ENCODE data around the gene ZNF892. TPM values are rescaled to one million over a fixed set of nuclear protein-coding genes. Genes with fewer than 3 reads are reported as not detected.
"Not testable (repeated sequence)": the region's sequence is repeated elsewhere in the genome, so short reads cannot be mapped to it uniquely, and the experiment has no call there.

Gene ZNF892
- total RNA-seq (2014; rRNA removed; shearing (Covaris generic); ENCODE audit: low replicate concordance): 1.4 and 3.2 TPM in 2 replicates

DNA sequence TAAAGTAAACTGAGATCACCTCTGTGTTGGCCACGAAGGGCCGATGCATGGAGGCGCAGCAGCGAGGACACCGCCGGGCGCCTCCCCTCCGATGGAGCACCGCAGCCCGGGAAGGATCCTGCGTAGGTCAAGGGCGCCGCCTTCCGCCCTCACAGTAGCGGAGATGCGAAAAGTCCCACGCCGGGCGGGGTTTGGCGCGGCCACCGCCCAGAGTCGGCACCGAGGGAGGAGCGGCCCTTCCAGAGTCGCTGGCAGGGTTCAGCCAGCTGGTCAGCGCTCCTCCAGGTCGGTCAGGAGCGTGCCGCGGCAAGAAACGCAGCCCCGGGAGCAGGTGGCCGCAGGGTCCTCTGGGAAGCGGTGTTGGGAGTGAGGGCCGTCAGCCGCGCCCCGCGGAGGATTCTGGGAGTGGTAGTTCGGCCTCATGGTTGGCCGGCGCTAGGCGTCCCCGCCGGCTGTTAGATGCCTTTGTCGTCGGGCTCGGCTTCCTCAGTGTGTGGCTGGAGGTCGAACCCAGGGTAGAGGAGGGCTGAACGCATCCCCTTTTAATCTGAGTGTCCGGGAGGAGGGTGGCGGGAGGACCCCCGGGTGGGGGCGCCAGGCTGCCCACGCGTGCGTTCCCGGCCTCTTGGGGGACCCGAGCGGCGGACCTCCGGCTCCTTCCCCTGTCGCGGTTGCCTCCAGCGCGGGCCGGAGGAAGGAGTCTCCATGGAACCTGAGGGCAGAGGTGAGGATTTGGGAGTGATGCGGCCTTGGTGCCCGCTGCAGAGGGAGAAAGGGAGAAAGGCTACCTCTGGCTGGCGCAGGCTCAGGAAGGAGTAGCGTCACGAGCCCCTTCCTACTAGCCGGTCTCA is at the start of gene ZNF892:
TSS of gene ZNF892 (plus strand) at position 411 of the 851 bp plus-strand sequence. CDS start at position 706, 295 bp downstream.
- in situ Hi-C loops (cut with HindIII; ENCODE audit: low pct_unique_long_range_greater_than_20kb, low sequenced_read_pairs): no loop called here
- peak; percentile 97 for DNase-seq (ENCODE audit: low read depth)

DNA sequence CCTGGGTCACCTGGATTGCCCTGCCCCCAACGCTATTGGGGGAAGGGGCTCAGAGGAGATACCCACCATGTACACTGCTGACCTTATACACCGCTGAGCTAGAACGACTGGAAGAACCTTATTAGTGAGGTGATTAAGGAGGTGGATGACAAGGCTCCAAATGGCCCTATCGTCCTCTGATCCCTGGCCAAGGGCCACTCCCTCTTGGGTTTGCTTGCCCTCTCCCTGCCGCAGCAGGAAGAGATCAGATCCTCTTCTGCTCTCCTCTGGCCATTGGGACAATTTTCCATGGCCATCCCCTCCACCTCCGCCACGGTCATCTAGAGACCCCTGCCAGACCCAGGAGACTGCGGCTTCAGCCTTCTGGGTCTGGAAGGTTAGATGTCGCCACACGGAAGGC is 48.9 kb upstream of the ZNF892 start:
- no peak for DNase-seq (ENCODE audit: low read depth)
- in situ Hi-C loops (cut with HindIII; ENCODE audit: low pct_unique_long_range_greater_than_20kb, low sequenced_read_pairs): no loop called here

DNA sequence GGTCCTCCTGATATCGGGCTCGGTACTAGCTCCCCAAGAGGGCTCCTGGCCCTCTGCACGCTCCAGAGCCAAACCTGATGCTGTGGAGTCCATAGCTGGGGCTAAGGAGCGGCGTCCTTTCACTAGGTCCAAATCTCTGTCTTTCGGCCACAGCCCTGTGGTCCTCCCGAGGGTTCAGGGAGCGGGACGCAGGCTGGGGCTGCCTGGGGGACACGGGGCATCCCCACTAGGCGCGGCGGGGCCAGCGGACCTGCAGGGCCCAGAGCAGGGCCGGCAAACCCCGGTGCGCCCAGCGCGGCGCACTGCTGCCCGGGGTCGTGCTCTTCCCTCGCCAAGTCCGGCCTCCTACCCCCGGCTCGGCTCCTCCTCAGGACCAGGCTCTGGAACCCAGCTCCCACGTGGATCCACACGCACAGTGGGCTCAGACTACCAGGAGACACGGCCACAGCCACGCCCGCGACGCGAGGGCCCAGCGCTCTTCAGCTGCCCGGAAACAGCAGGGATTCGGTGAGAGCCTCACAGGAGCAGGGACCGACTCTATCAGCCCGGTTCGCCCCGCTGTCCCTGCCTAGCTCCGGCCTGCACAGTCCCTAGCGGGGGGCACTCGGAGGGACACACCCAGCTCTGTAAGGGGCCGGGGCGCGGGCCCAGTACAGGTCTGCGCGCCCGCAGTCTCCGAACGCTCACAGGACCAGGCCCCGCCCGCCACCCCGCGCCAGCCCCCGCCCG is 48.3 kb upstream of the ZNF892 start:
- in situ Hi-C loops (cut with HindIII; ENCODE audit: low pct_unique_long_range_greater_than_20kb, low sequenced_read_pairs): no loop called here
- peak; percentile 57 for DNase-seq (ENCODE audit: low read depth)

DNA sequence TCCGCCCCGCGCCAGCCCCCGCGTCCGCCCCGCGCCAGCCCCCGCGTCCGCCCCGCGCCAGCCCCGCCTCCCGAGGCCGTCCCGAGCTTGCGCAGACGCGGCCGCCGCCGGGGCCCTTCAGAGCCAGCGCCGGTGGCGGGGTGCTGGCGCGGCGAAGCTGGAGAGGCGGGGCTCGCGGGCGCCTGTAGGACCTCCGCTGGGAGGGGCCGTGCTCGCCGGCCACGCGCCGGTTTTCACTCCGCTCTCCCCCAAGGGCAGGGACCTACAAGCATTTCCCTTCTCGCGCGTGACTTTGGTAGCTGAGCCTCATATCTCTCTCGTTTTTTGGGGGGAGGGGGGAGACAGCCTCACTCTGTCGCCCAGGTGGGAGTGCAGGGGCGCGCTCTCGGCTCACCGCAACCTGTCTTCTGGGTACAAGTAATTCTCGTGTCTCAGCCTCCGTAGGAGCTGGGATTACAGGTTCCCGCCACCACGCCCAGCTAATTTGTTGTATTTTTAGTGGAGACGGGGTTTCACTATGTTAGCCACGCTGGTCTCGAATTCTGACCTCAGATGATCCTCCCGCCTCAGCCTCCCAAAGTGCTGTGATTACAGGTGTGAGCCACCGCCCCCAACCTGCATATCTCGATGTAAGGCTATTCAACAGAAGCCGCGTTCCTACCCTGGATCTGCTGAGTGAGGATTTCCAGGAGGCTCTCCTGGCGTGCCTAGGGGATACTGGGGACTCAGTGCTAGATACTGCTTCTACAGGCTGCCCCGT is 47.5 kb upstream of the ZNF892 start, which contains the start of gene ZNF514:
TSS of gene ZNF514 (minus strand) at position 159 of the 760 bp plus-strand sequence. CDS start 6,595 bp downstream, outside the sequence.
- in situ Hi-C loops (cut with HindIII; ENCODE audit: low pct_unique_long_range_greater_than_20kb, low sequenced_read_pairs): no loop called here
- DNase-seq (ENCODE audit: low read depth): peak; percentile 65

DNA sequence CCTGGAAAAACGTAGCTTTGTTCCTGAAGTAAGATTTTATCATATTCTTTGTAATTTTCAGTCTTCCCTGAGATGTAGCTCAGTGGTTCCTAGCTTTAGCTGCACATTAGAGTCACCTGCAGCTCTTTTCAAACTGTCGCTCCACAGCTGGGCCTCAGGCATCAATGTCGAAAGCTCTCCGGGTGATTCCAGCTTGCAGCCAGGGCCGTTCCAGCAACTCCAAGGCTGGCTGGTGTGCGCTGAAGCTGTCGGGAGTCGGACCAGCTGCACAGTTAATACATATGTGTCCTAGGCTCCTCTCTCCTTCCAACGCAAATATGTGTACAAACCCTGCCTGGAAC is 42.3 kb upstream of the ZNF892 start:
- in situ Hi-C loops (cut with HindIII; ENCODE audit: low pct_unique_long_range_greater_than_20kb, low sequenced_read_pairs): no loop called here

DNA sequence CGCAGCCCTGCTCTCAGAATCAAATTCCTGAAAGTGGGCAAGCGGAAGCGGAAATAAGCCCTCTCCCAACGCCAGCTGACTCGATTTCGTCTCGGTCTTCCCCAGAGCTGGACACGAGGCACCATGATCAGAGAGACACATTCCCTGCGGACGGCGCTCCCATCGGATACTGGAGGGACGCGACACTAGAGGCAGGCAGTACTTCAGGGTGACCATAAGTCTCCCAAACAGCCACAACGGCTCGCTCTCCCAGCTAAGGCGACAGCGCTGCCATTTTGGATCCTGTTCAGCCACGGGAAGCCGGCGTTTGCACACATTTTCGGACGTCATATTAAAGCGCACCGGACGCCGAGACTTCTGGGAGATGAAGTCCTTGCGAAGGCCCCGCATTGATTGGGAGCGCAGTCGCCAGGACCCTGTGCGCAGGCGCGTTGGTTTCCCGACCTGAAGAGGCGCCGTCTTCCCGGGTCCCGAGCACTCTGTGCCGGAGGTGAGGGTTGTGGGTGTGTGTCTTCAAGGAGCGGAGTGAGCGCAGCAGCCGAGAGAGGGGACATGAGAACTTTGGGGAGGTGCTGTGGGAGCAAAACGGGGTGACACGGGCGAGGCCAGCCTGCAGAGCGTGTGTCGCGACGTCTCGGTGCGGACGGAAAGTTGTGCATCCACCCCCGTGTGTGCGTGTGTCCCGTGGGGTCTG is 41.8 kb upstream of the ZNF892 start, which contains the start of gene ZNF2:
TSS of gene ZNF2 (plus strand) at position 439 of the 694 bp plus-strand sequence. CDS start 10,418 bp downstream, outside the sequence.
- in situ Hi-C loops (cut with HindIII; ENCODE audit: low pct_unique_long_range_greater_than_20kb, low sequenced_read_pairs): no loop called here
- peak; percentile 95 for DNase-seq (ENCODE audit: low read depth)

More for the DNA sequence above, 42.3 kb upstream of the ZNF892 start:
- no peak for DNase-seq (ENCODE audit: low read depth)

DNA sequence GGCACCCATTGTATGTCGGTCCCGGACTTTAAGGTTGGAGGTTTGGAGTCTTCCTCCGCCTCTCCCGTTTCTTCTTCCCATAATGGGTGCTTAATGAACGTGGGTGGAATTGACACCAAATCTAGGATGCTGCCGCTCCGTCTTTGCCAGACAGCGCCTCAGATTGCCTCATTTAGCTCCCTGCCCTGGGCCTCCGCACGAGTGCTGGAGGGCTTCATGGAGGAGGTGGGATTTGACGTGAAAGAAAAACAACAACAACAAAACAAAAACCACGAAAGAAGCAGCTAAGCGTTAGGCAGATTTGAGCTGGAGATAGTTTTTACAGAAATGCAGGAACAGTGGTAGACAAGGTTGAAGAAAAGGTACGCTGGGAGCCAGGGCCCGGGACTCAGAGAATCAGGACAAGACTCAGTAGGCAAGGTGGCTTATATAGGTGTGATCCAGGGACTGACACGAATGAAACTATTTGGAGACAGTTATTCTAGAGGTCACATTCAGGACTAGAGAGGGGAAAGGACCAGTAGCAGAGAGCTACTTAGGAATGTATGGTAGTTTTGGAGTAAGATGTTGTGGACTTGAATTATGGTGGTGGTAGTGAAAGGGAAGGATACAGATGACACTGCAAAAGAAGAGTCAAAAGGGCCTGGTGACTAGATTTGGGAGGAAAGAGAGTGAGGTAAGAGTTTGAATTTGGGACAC is 41.1 kb upstream of the ZNF892 start:
- in situ Hi-C loops (cut with HindIII; ENCODE audit: low pct_unique_long_range_greater_than_20kb, low sequenced_read_pairs): no loop called here
- no peak for DNase-seq (ENCODE audit: low read depth)

DNA sequence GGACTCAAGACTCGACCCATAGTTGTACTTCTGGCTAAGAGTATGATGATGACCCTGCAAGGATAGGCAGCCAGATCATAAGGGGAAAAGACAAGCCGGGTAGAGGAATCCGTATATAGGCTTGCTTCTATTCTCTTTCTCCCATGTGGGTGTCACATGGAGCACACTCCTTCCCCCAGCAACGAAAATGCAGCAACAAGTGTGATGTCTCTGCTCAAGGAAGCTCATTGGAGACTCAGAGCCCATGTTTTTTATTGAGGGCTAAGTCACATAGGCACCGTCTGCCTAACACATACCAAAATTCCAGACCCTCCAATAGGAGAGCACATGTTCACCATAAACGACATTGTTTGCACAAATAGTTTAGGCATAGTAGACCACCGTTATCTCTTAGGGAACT is 35.4 kb upstream of the ZNF892 start:
- in situ Hi-C loops (cut with HindIII; ENCODE audit: low pct_unique_long_range_greater_than_20kb, low sequenced_read_pairs): no loop called here
- DNase-seq (ENCODE audit: low read depth): no peak

DNA sequence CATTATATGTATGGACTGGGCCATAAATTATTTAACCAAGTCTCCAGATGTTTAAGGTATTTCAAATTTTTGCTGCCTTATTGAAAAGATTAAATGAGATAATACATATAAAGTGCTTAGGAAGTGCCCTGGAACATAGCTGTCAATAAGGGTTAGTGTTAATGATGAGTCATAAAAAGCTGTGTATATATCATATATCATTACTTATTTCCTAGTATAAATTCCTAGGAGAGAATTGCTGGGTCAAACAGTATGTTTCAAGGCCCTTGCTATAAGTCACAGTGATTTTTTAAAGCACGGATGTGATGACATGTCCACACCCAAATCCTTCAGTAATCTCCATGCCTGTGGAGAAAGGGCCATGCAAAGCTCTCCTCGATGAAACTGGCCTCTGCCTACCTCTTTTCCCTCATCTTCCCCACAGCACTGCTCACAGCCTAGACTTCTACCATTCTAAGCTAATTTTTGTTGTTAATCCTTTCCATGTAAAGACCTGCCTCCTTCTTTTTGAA is 33.2 kb upstream of the ZNF892 start:
- in situ Hi-C loops (cut with HindIII; ENCODE audit: low pct_unique_long_range_greater_than_20kb, low sequenced_read_pairs): no loop called here
- no peak for DNase-seq (ENCODE audit: low read depth)

DNA sequence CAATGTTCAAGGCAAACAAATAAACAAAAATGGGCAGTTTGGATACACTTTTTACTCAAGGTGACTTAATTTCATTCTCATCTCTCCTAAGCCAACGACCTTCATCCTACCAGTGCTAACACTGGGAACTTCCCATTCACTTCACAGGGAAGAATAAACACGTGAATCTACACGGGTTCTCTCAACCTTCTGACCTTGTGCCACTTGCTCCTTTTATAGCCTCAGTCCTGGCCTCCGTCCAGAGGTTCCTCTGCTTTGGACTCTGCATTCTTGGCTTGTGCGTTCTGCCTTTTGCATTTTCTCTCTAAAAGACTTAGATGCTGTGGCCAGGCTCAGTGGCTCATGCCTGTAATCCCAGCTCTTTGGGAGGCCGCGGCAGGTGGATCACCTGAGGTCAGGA is 27.9 kb upstream of the ZNF892 start:
- in situ Hi-C loops (cut with HindIII; ENCODE audit: low pct_unique_long_range_greater_than_20kb, low sequenced_read_pairs): no loop called here
- DNase-seq (ENCODE audit: low read depth): no peak

DNA sequence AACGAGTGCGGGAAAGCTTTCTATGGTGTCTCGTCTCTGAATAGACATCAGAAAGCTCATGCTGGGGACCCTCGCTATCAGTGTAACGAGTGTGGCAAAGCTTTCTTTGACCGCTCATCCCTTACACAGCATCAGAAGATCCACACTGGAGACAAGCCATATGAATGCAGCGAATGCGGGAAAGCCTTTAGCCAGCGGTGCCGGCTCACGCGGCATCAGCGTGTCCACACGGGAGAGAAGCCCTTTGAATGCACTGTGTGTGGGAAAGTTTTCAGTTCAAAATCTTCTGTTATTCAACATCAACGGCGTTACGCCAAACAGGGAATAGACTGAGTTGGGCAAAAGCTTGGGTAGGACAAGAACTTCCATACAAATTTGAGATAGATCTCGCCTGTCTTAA is 25.5 kb upstream of the ZNF892 start:
- in situ Hi-C loops (cut with HindIII; ENCODE audit: low pct_unique_long_range_greater_than_20kb, low sequenced_read_pairs): no loop called here
- DNase-seq (ENCODE audit: low read depth): no peak

DNA sequence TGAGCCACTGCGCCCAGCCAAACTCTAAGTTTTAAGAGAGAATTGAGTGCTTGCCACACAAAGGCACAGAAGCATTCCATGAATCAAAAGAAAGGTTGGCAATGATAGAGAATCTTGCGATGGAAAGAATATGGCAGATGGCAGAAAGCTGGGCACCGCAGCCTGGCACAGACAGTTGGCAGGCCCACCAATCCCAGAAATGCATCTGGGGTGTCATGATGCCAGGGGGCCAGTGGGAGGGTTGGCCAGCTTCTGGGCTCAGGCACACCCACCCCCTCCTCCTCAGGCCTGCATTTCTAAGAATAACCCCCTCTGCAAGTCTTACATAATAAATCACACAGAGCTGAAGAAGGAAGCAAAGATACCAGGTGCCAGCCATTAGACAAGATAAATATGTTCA is 22.1 kb upstream of the ZNF892 start:
- no peak for DNase-seq (ENCODE audit: low read depth)
- in situ Hi-C loops (cut with HindIII; ENCODE audit: low pct_unique_long_range_greater_than_20kb, low sequenced_read_pairs): no loop called here

DNA sequence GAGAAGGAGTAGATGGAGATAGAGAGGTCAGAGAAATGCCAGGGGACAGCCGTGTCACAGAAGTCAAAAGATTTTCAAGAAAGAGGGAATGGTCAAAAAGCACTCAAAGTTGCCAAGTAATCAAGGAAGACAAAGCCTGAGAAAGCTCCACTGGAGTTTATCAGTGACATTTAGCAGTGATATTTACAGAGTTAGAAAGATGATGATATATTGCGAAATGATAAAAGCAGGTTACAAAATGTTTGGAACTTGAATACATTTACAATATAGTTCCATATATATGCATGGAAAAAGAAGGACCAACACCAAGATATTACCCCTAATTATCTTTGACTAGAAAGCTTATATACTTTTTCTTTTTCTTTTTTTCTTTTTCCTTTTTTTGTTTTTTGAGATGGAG is 21.3 kb upstream of the ZNF892 start:
- no peak for DNase-seq (ENCODE audit: low read depth)
- in situ Hi-C loops (cut with HindIII; ENCODE audit: low pct_unique_long_range_greater_than_20kb, low sequenced_read_pairs): no loop called here

DNA sequence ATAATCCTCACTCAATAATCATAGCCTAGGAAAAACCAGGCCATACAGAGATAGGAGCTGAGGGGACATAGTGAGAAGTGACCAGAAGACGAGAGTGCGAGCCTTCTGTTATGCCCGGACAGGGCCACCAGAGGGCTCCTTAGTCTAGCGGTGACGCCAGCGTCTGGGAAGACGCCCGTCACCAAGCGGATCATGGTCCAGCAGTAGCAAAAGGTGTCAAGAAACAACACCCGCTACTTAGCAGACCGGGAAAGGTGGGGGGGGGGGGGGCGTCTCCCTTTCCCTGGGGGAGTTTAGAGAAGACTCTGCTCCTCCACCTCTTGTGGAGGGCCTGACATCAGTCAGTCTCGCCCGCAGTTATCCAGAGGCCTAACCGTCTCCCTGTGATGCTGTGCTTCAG is 14.4 kb upstream of the ZNF892 start:
- in situ Hi-C loops (cut with HindIII; ENCODE audit: low pct_unique_long_range_greater_than_20kb, low sequenced_read_pairs): not testable (repeated sequence)
- DNase-seq (ENCODE audit: low read depth): peak; percentile 18

DNA sequence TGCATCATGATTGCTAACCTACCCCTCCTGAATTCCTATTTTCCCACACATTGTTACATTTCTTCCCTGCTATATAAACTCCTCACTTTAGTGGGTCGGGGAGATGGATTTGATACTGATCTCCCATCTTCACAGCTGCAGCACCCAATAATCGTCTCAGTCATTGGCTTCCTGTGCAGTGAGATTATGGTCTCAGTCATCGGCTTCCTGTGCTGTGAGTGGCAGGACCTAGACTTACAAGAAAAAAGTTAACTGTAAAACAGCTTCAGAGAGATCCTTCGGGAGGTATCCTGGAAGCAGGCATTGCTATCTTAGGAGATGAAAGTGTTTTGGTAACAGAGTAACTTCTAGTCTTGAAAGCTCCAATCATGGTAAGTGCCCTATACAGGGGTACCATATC is 3.4 kb upstream of the ZNF892 start:
- in situ Hi-C loops (cut with HindIII; ENCODE audit: low pct_unique_long_range_greater_than_20kb, low sequenced_read_pairs): no loop called here
- DNase-seq (ENCODE audit: low read depth): no peak

DNA sequence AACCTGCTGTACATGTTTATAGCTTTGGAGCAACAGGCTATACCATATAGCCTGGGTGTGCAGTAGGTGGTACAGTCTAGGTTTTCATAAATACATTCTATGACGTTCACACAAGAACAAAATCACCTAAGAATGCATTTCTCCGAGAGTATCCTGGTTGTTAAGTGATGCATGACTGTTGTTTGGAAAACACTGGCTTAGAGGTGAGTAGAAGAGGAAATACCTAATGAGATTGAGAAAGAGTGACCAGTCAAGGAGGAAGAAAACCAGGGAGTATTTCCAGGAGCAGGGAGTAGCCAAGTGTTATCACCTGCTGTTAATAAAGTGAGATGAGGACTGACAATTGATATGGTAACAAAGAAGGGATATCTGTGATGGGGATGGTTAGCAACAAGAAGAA is 2.9 kb upstream of the ZNF892 start:
- DNase-seq (ENCODE audit: low read depth): no peak
- in situ Hi-C loops (cut with HindIII; ENCODE audit: low pct_unique_long_range_greater_than_20kb, low sequenced_read_pairs): no loop called here

DNA sequence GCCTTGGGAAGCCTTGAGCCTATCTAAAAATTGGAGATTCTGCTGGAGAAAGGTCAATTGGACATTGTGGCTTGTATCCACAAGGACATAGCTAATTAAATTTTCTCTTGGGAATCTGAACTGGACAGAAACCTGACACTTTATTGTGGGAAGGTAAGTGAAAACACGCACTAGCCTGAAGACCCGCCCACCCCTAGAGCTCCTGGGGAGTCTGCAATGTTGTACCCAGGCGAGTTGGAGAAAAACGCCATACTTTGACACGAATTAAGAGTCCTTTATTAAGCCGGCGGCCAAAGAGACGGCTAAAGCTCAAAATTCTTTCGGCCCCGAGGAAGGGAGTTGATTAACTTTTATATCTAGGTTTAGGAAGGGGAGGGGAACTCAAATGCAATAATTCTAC is 1.2 kb upstream of the ZNF892 start:
- in situ Hi-C loops (cut with HindIII; ENCODE audit: low pct_unique_long_range_greater_than_20kb, low sequenced_read_pairs): no loop called here
- DNase-seq (ENCODE audit: low read depth): no peak

All from Caki2 (cell line).